Ovary (tissue), 9 donors: Measurements from ENCODE around the gene INAVA. TPM values are rescaled to one million over a fixed set of nuclear protein-coding genes. Genes with fewer than 3 reads are reported as not detected.

Experiments
- DNase-seq, 5 donors: peaks; one replicate each; pipeline ENCODE4 v3.0.0-alpha.2; 2019 to 2020
- H3K27ac ChIP-seq, 2 donors: fragments of 200-600 bp; one replicate each; pipeline versions ENCODE4 v1.5.1 to v1.8.0; 2019 to 2022
- H3K27me3 ChIP-seq: fragments of 200-600 bp; one replicate; pipeline ENCODE4 v1.8.0; 2022
- H3K36me3 ChIP-seq: fragments of 200-600 bp; sonication (generic); one replicate; pipeline ENCODE4 v1.5.1; 2019
- H3K4me1 ChIP-seq: one replicate; pipeline ENCODE4 v1.8.1; 2013; ENCODE audit warnings: mild to moderate bottlenecking, moderate library complexity; ENCODE audit not compliant: insufficient read depth
- H3K4me3 ChIP-seq: fragments of 200-600 bp; sonication (generic); one replicate; pipeline ENCODE4 v1.5.1; 2017
- H3K9me3 ChIP-seq, 2 donors: fragments of 200-600 bp in 1 of 2; sonication (generic) in 1 of 2; one replicate each; pipeline versions ENCODE4 v1.5.1 to v1.8.1; 2013 to 2019; ENCODE audit warnings: mild to moderate bottlenecking in 1 of 2, moderate library complexity in 1 of 2
- CTCF ChIP-seq, 3 donors: fragments of 450-650 bp in 2 of 3; fragments of 200-600 bp in 1 of 3; IDR thresholded peaks; one replicate each; pipeline versions ENCODE4 v1.5.1 to v1.8.0; 2016 to 2022; ENCODE audit warnings: antibody characterized with exemption in 3 of 3, mild to moderate bottlenecking in 1 of 3
- EP300 ChIP-seq: sonication (generic); formaldehyde crosslinking; IDR thresholded peaks from one replicate; pipeline ENCODE4 v1.6.1; 2017; ENCODE audit warnings: antibody characterized with exemption
- POLR2A ChIP-seq: fragments of 450-650 bp; IDR thresholded peaks from one replicate; pipeline ENCODE4 v1.6.1; 2017; ENCODE audit warnings: antibody characterized with exemption, mild to moderate bottlenecking, moderate library complexity
- WGBS, 3 donors: extraction: QIAGEN DNeasy Blood & Tissue Kit in 1 of 3; methylation state at CpG; one replicate each; pipeline versions ENCODE4 v1.1.5 to v1.1.7; 2013 to 2017; 5-methylcytosine and 5-hydroxymethylcytosine counted together
- intact Hi-C, 4 donors: fragments of 100-400 bp; cut with DNase I; formaldehyde crosslinking; loops; one replicate each; pipeline versions ENCODE4 v1.11.0 to v1.15.1; 2022 to 2023
- polyA plus RNA-seq, 2 donors: library from polyadenylated mRNA; stranded (reverse); fragments of 200-250 nt in 1 of 2; fragments of 350-450 nt in 1 of 2; fragmentation: Illumina TruSeq in 1 of 2; extraction: RNeasy Lipid Tissue Mini Kit (QIAGEN cat#74804) in 1 of 2; gene quantifications; one replicate each; pipeline ENCODE4 v1.2.3, GENCODE V29; 2013 to 2014
- total RNA-seq, 7 donors: library from RNA; depleted of rRNA in 2 of 7; stranded (reverse); fragments of >200 nt in 2 of 7; fragmentation: NEBNext Ultra II Directional in 3 of 7; extraction: Animal tissue kit (Norgen Biotek cat#: 25700) in 3 of 7; gene quantifications; one replicate each; pipeline versions ENCODE4 v1.1.0 to v1.2.4, GENCODE V29; 2016 to 2023
- donor health status: DM: no; HTN: no; CAD: no; lungs with moderate emphysema.
- donor health status: DM: no; HTN: no; CAD: no.
- donor health status: Bipolar disorder and iron deficiency.
- donor health status: DM: yes; HTN: yes; CAD: no.
- donor health status: DM: no; HTN: no; CAD: no.
- donor health status: DM: yes; HTN: yes; CAD: no.

The INAVA gene
- total and polyA plus RNA-seq, 9 donors = 0.18 to 7.9 (median 0.70) TPM; not detected in 2

- intact Hi-C loops = no loop called here
- H3K9me3 ChIP-seq = no peaks in the 10 kb centered on the region
- H3K27ac ChIP-seq = no peak overlapping the region
- no peaks in the 10 kb centered on the region for H3K4me1 ChIP-seq
- 87 to 94% (median 92%) methylated on average over 17 of the region's 17 CpGs for WGBS, 3 donors
- DNase-seq = no peak
- no peak for TF ChIP-seq EP300
- TF ChIP-seq POLR2A = no peak
- TF ChIP-seq CTCF (IDR thresholded peaks at IDR 0.05) = no peak
- H3K27me3 ChIP-seq = no peaks in the 10 kb centered on the region
- H3K36me3 ChIP-seq = no peaks in the 10 kb centered on the region
- H3K4me3 ChIP-seq = no peak overlapping the region
Measured at GRCh38 chr1:200900877-200901276, 6.2 kb downstream of the INAVA start.

GRCh38 chr1:200901350-200901749 is 6.7 kb downstream of the INAVA start:
- DNase-seq = no peak
- H3K27me3 ChIP-seq = no peaks in the 10 kb centered on the region
- WGBS, 3 donors = 94 to 96% (median 95%) methylated on average over 5 of the region's 5 CpGs

GRCh38 chr1:200901796-200902444 is 7.2 kb downstream of the INAVA start:
- WGBS, 3 donors = 59 to 62% (median 60%) methylated on average over 8 of the region's 8 CpGs
- no peak overlapping the region for H3K4me3 ChIP-seq
- H3K27me3 ChIP-seq = no peaks in the 10 kb centered on the region
- no peak for DNase-seq
- no peak overlapping the region for H3K27ac ChIP-seq
- no peak for TF ChIP-seq EP300
- no peak for TF ChIP-seq CTCF (IDR thresholded peaks at IDR 0.05)
- TF ChIP-seq POLR2A = no peak
- intact Hi-C loops = no loop called here
- no peaks in the 10 kb centered on the region for H3K4me1 ChIP-seq
- no peaks in the 10 kb centered on the region for H3K9me3 ChIP-seq
- no peaks in the 10 kb centered on the region for H3K36me3 ChIP-seq

More at GRCh38 chr1:200901350-200901749, 6.7 kb downstream of the INAVA start:
- Histone ChIP-seq H3K4me3 (no peak overlapping the region), H3K27ac (no peak overlapping the region), H3K36me3 (no peaks in the 10 kb centered on the region), H3K9me3 (no peaks in the 10 kb centered on the region), H3K4me1 (no peaks in the 10 kb centered on the region)
- intact Hi-C loops = no loop called here
- TF ChIP-seq EP300 = no peak
- no peak for TF ChIP-seq CTCF (IDR thresholded peaks at IDR 0.05)
- TF ChIP-seq POLR2A = no peak

GRCh38 chr1:200903793-200904192 is 9.1 kb downstream of the INAVA start:
- WGBS, 3 donors = 90 to 95% (median 91%) methylated on average over 5 of the region's 5 CpGs
- DNase-seq = no peak
- TF ChIP-seq EP300 = no peak
- TF ChIP-seq POLR2A = no peak
- no peak for TF ChIP-seq CTCF (IDR thresholded peaks at IDR 0.05)
- intact Hi-C loops = no loop called here
- H3K4me3 ChIP-seq = no peak overlapping the region
- H3K4me1 ChIP-seq = no peaks in the 10 kb centered on the region
- H3K9me3 ChIP-seq = no peaks in the 10 kb centered on the region
- H3K36me3 ChIP-seq = no peaks in the 10 kb centered on the region
- no peaks in the 10 kb centered on the region for H3K27me3 ChIP-seq
- no peak overlapping the region for H3K27ac ChIP-seq
